Uterus (tissue), 4 donors: ENCODE measurements around the gene DUS2. TPM values are rescaled to one million over a fixed set of nuclear protein-coding genes. Genes with fewer than 3 reads are reported as not detected.
A peak's percentile ranks its signal among the peaks of the same experiment; 100 is the strongest.
"Not testable (repeated sequence)": the region's sequence is repeated elsewhere in the genome, so short reads cannot be mapped to it uniquely, and the experiment has no call there.

Experiments used
- DNase-seq, 2 donors: peaks; one replicate each; pipeline ENCODE4 v3.0.0-alpha.2; 2019 to 2020
- H3K27ac ChIP-seq, 2 donors: fragments of 200-600 bp; sonication (generic); 1 replicate in 1 of 2; 2 replicates in 1 of 2; pipeline ENCODE4 v1.5.1; 2016 to 2018
- H3K27me3 ChIP-seq, 2 donors: fragments of 200-600 bp; sonication (generic); one replicate each; pipeline ENCODE4 v1.5.1; 2018 to 2019; ENCODE audit warnings: control low read depth in 1 of 2
- H3K36me3 ChIP-seq, 2 donors: fragments of 200-600 bp; sonication (generic); one replicate each; pipeline ENCODE4 v1.5.1; 2019; ENCODE audit warnings: control low read depth in 1 of 2
- H3K4me1 ChIP-seq, 2 donors: fragments of 200-600 bp; sonication (generic); one replicate each; pipeline ENCODE4 v1.5.1; 2018 to 2019; ENCODE audit warnings: control low read depth in 1 of 2
- H3K4me3 ChIP-seq, 2 donors: fragments of 200-600 bp; sonication (generic); 1 replicate in 1 of 2; 2 replicates in 1 of 2; pipeline ENCODE4 v1.5.1; 2018 to 2019; ENCODE audit warnings: mild to moderate bottlenecking in 1 of 2
- H3K9me3 ChIP-seq, 2 donors: fragments of 200-600 bp; sonication (generic); one replicate each; pipeline ENCODE4 v1.5.1; 2019; ENCODE audit warnings: control low read depth in 1 of 2
- CTCF ChIP-seq, 4 experiments: fragments of 200-600 bp in 2 of 4; fragments of 450-650 bp in 2 of 4; sonication (generic) in 2 of 4; IDR thresholded peaks; one replicate each; pipeline ENCODE4 v1.5.1; 2016 to 2019; ENCODE audit warnings: antibody characterized with exemption in 4 of 4, mild to moderate bottlenecking in 2 of 4, moderate library complexity in 1 of 4
- POLR2A ChIP-seq, 2 donors: fragments of 450-650 bp; IDR thresholded peaks; one replicate each; pipeline ENCODE4 v1.6.1; 2016; ENCODE audit warnings: antibody characterized with exemption in 2 of 2, mild to moderate bottlenecking in 1 of 2, moderate library complexity in 1 of 2
- intact Hi-C: fragments of 100-400 bp; cut with DNase I; formaldehyde crosslinking; loops from one replicate; pipeline ENCODE4 v1.15.1; 2023; ENCODE audit warnings: low total_unique reads
- total RNA-seq, 4 donors: library from RNA; depleted of rRNA in 3 of 4; stranded (reverse); fragments of >200 nt in 3 of 4; gene quantifications; one replicate each; pipeline versions ENCODE4 v1.1.0 to v1.2.4, GENCODE V29; 2014 to 2023
- donor health status: DM: yes; HTN: yes; CAD: no.

Gene DUS2
- total RNA-seq, 4 donors from 2014 or later = 2.0 to 18.4 (median 5.6) TPM

GRCh38 chr16:68116256-68116867, 93.3 kb downstream of the DUS2 start:
- Histone ChIP-seq H3K4me1 (peaks cover 0 to 4% of the 10 kb centered on the region in 2 donors), H3K36me3 (no peaks in the 10 kb centered on the region), H3K4me3 (no peak overlapping the region), H3K27ac (no peak overlapping the region), H3K9me3 (no peaks in the 10 kb centered on the region), H3K27me3 (no peaks in the 10 kb centered on the region)
- TF ChIP-seq POLR2A (IDR thresholded peaks at IDR 0.05) (no peak), CTCF (IDR thresholded peaks at IDR 0.05) (peak in 3 of 4 experiments; percentile 12 to 29 (median 21))
- intact Hi-C loops = no loop called here
- DNase-seq = no peak

GRCh38 chr16:68117884-68118283, 94.8 kb downstream of the DUS2 start:
- DNase-seq = no peak
- H3K36me3 ChIP-seq = no peaks in the 10 kb centered on the region
- H3K4me1 ChIP-seq = peaks cover 0 to 4% of the 10 kb centered on the region in 2 donors
- H3K9me3 ChIP-seq = no peaks in the 10 kb centered on the region
- H3K27me3 ChIP-seq = no peaks in the 10 kb centered on the region
- H3K27ac ChIP-seq = no peak overlapping the region
- no peak for TF ChIP-seq POLR2A (IDR thresholded peaks at IDR 0.05)
- TF ChIP-seq CTCF (IDR thresholded peaks at IDR 0.05) = no peak
- no peak overlapping the region for H3K4me3 ChIP-seq
- intact Hi-C loops = no loop called here

- H3K27ac ChIP-seq, intact Hi-C loops, H3K4me3 ChIP-seq, DNase-seq, H3K4me1 ChIP-seq, H3K36me3 ChIP-seq, H3K9me3 ChIP-seq, H3K27me3 ChIP-seq: not testable (repeated sequence)
Measured at GRCh38 chr16:68118954-68119353, 95.9 kb downstream of the DUS2 start.

- H3K27me3 ChIP-seq, intact Hi-C loops, DNase-seq: not testable (repeated sequence)
Measured at GRCh38 chr16:68120496-68120895, 97.4 kb downstream of the DUS2 start.

GRCh38 chr16:68126395-68126794, 103.3 kb downstream of the DUS2 start:
- TF ChIP-seq CTCF (IDR thresholded peaks at IDR 0.05) = no peak
- Histone ChIP-seq H3K4me1 (no peaks in the 10 kb centered on the region), H3K36me3 (no peaks in the 10 kb centered on the region), H3K27me3 (no peaks in the 10 kb centered on the region), H3K27ac (no peak overlapping the region), H3K9me3 (no peaks in the 10 kb centered on the region), H3K4me3 (no peak overlapping the region)
- intact Hi-C loops = no loop called here
- DNase-seq = no peak

More at GRCh38 chr16:68120496-68120895, 97.4 kb downstream of the DUS2 start:
- H3K4me3 ChIP-seq, H3K27ac ChIP-seq, H3K9me3 ChIP-seq, H3K4me1 ChIP-seq, H3K36me3 ChIP-seq: not testable (repeated sequence)

GRCh38 chr16:68128577-68129305, 105.7 kb downstream of the DUS2 start:
- intact Hi-C loops = no loop called here
- TF ChIP-seq CTCF (IDR thresholded peaks at IDR 0.05) (no peak), POLR2A (IDR thresholded peaks at IDR 0.05) (no peak)
- no peak overlapping the region for H3K4me3 ChIP-seq
- no peak overlapping the region for H3K27ac ChIP-seq
- DNase-seq = no peak
- no peaks in the 10 kb centered on the region for H3K27me3 ChIP-seq
- H3K4me1 ChIP-seq = no peaks in the 10 kb centered on the region
- H3K9me3 ChIP-seq = no peaks in the 10 kb centered on the region
- no peaks in the 10 kb centered on the region for H3K36me3 ChIP-seq
